HG03097 (cell line): ENCODE results near the gene DNAH8.
"Not testable (repeated sequence)": the region's sequence is repeated elsewhere in the genome, so short reads cannot be mapped to it uniquely, and the experiment has no call there.

Experiments
- ATAC-seq: cut with Tn5 transposase; IDR thresholded peaks from one replicate; pipeline ENCODE4 v1.9.1; 2021; ENCODE audit not compliant: unreplicated experiment, low FRiP score

The DNAH8 gene

GRCh38 chr6:38827024-38827423 lies 111.9 kb downstream of the DNAH8 start:
- ATAC-seq: no peak

- no peak for ATAC-seq
Measured at GRCh38 chr6:38831865-38832264, 116.8 kb downstream of the DNAH8 start.

- ATAC-seq: no peak
Measured at GRCh38 chr6:38833320-38833719, 118.2 kb downstream of the DNAH8 start.

GRCh38 chr6:38836585-38836984 lies 121.5 kb downstream of the DNAH8 start:
- ATAC-seq: no peak

GRCh38 chr6:38837101-38837500 lies 122.0 kb downstream of the DNAH8 start:
- no peak for ATAC-seq

- ATAC-seq: no peak
Measured at GRCh38 chr6:38843798-38844197, 128.7 kb downstream of the DNAH8 start.

- ATAC-seq: no peak
Measured at GRCh38 chr6:38845931-38846330, 130.8 kb downstream of the DNAH8 start.

GRCh38 chr6:38846361-38846760 lies 131.2 kb downstream of the DNAH8 start:
- no peak for ATAC-seq

GRCh38 chr6:38846844-38847243 lies 131.7 kb downstream of the DNAH8 start:
- ATAC-seq: no peak

- ATAC-seq: no peak
Measured at GRCh38 chr6:38847497-38847896, 132.4 kb downstream of the DNAH8 start.

GRCh38 chr6:38848760-38849159 lies 133.6 kb downstream of the DNAH8 start:
- no peak for ATAC-seq

- ATAC-seq: no peak
Measured at GRCh38 chr6:38852215-38852614, 137.1 kb downstream of the DNAH8 start.

- no peak for ATAC-seq
Measured at GRCh38 chr6:38853236-38853635, 138.1 kb downstream of the DNAH8 start.

GRCh38 chr6:38856492-38856891 lies 141.4 kb downstream of the DNAH8 start:
- ATAC-seq: no peak

GRCh38 chr6:38857815-38858214 lies 142.7 kb downstream of the DNAH8 start:
- no peak for ATAC-seq

- no peak for ATAC-seq
Measured at GRCh38 chr6:38860041-38860440, 144.9 kb downstream of the DNAH8 start.

- no peak for ATAC-seq
Measured at GRCh38 chr6:38861926-38862401, 146.9 kb downstream of the DNAH8 start.

GRCh38 chr6:38865521-38866174 lies 150.5 kb downstream of the DNAH8 start:
- no peak for ATAC-seq

- ATAC-seq: no peak
Measured at GRCh38 chr6:38867726-38868125, 152.6 kb downstream of the DNAH8 start.

- ATAC-seq: no peak
Measured at GRCh38 chr6:38871741-38872568, 156.8 kb downstream of the DNAH8 start.

- no peak for ATAC-seq
Measured at GRCh38 chr6:38873001-38873400, 157.9 kb downstream of the DNAH8 start.

GRCh38 chr6:38873816-38874215 lies 158.7 kb downstream of the DNAH8 start:
- not testable (repeated sequence) for ATAC-seq
